ENCODE measurements around the gene PPP1R3D.
"Not testable (repeated sequence)": the region's sequence is repeated elsewhere in the genome, so short reads cannot be mapped to it uniquely, and the experiment has no call there.

The PPP1R3D gene

GRCh38 chr20:59912609-59913008, 27.5 kb downstream of the PPP1R3D start:
- no peak for DNase-seq

GRCh38 chr20:59911041-59911440, 29.1 kb downstream of the PPP1R3D start:
- DNase-seq, result no peak

GRCh38 chr20:59908855-59909254, 31.2 kb downstream of the PPP1R3D start:
- DNase-seq, result no peak

GRCh38 chr20:59903621-59904020, 36.5 kb downstream of the PPP1R3D start:
- no peak for DNase-seq

- peak; percentile 64 for DNase-seq
Observed at GRCh38 chr20:59902470-59902869, 37.6 kb downstream of the PPP1R3D start.

GRCh38 chr20:59895908-59896307, 44.2 kb downstream of the PPP1R3D start:
- no peak for DNase-seq

GRCh38 chr20:59891581-59891980, 48.5 kb downstream of the PPP1R3D start:
- DNase-seq, result peak; percentile 54

- DNase-seq, result not testable (repeated sequence)
Observed at GRCh38 chr20:59890035-59890434, 50.1 kb downstream of the PPP1R3D start.

GRCh38 chr20:59888050-59888449, 52.1 kb downstream of the PPP1R3D start:
- DNase-seq, result no peak

Data from NCI-H526 treated with DMSO at 0.1 percent for 48 hours (cell line).